Glutamatergic neuron (in vitro differentiated cells): ENCODE results near the gene CYB561D2. TPM values are rescaled to one million over a fixed set of nuclear protein-coding genes. Genes with fewer than 3 reads are reported as not detected.

Source experiments
- DNase-seq: peaks from one replicate; pipeline ENCODE4 v3.0.0; 2022
- H3K27ac Mint-ChIP-seq: one replicate; pipeline ENCODE4 v1.8.0; 2020; ENCODE audit warnings: mild to moderate bottlenecking, mixed read lengths, inconsistent platforms; ENCODE audit not compliant: unreplicated experiment
- H3K27me3 Mint-ChIP-seq: one replicate; pipeline ENCODE4 v1.8.0; 2020; ENCODE audit warnings: mild to moderate bottlenecking, moderate library complexity, mixed read lengths, inconsistent platforms; ENCODE audit not compliant: unreplicated experiment
- H3K36me3 Mint-ChIP-seq: one replicate; pipeline ENCODE4 v1.8.0; 2020; ENCODE audit warnings: mild to moderate bottlenecking, mixed read lengths, inconsistent platforms; ENCODE audit not compliant: unreplicated experiment
- H3K4me1 Mint-ChIP-seq: one replicate; pipeline ENCODE4 v1.8.0; 2020; ENCODE audit warnings: mild to moderate bottlenecking, low read depth, mixed read lengths, inconsistent platforms; ENCODE audit not compliant: unreplicated experiment
- H3K4me3 Mint-ChIP-seq: one replicate; pipeline ENCODE4 v1.8.0; 2020; ENCODE audit warnings: mild to moderate bottlenecking, mixed read lengths, inconsistent platforms; ENCODE audit not compliant: unreplicated experiment
- H3K9me3 Mint-ChIP-seq: one replicate; pipeline ENCODE4 v1.8.0; 2020; ENCODE audit warnings: mild to moderate bottlenecking, moderate library complexity, mixed read lengths, inconsistent platforms; ENCODE audit not compliant: unreplicated experiment
- CTCF ChIP-seq: fragments of 200-600 bp; sonication (generic); IDR thresholded peaks from one replicate; pipeline ENCODE4 v1.5.0; 2021; ENCODE audit not compliant: partially characterized antibody, unreplicated experiment
- total RNA-seq: library from RNA; stranded (reverse); fragmentation: NEBNext Ultra II Directional; extraction: Animal tissue kit (Norgen Biotek cat#: 25700); gene quantifications from one replicate; pipeline ENCODE4 v1.2.1, GENCODE V29; 2021; ENCODE audit not compliant: unreplicated experiment

The CYB561D2 gene
- total RNA-seq, 1 donor from 2014 or later = 12.6 TPM

- Mint-ChIP-seq H3K9me3 (peaks cover 3% of the 10 kb centered on the region), H3K4me3 (no peak overlapping the region)
These were observed 36.3 kb upstream of the CYB561D2 start for GRCh38 chr3:50314342-50314741.

GRCh38 chr3:50314816-50315215, 35.8 kb upstream of the CYB561D2 start:
- Mint-ChIP-seq H3K4me3 (no peak overlapping the region), H3K27me3 (peaks cover 9% of the 10 kb centered on the region), H3K9me3 (peaks cover 3% of the 10 kb centered on the region), H3K27ac (no peak overlapping the region), H3K36me3 (peaks cover 8% of the 10 kb centered on the region), H3K4me1 (peaks cover 5% of the 10 kb centered on the region)
- no peak for DNase-seq
- TF ChIP-seq CTCF = no peak

More at GRCh38 chr3:50314342-50314741, 36.3 kb upstream of the CYB561D2 start:
- no peak for DNase-seq
- Mint-ChIP-seq H3K4me1 (peaks cover 5% of the 10 kb centered on the region), H3K36me3 (peaks cover 12% of the 10 kb centered on the region), H3K27ac (no peak overlapping the region), H3K27me3 (peaks cover 9% of the 10 kb centered on the region)
- no peak for TF ChIP-seq CTCF

GRCh38 chr3:50316657-50317242, 33.9 kb upstream of the CYB561D2 start:
- Mint-ChIP-seq H3K9me3 (peaks cover 3% of the 10 kb centered on the region), H3K4me3 (no peak overlapping the region), H3K4me1 (peaks cover 12% of the 10 kb centered on the region), H3K27ac (no peak overlapping the region), H3K36me3 (peaks cover 6% of the 10 kb centered on the region), H3K27me3 (peaks cover 16% of the 10 kb centered on the region)
- DNase-seq = no peak
- TF ChIP-seq CTCF = no peak

- H3K27ac Mint-ChIP-seq = no peak overlapping the region
- peaks cover 16% of the 10 kb centered on the region for H3K27me3 Mint-ChIP-seq
- H3K36me3 Mint-ChIP-seq = peaks cover 6% of the 10 kb centered on the region
- H3K9me3 Mint-ChIP-seq = peaks cover 3% of the 10 kb centered on the region
- H3K4me3 Mint-ChIP-seq = peak overlapping the region; percentile 9
- no peak for TF ChIP-seq CTCF
- no peak for DNase-seq
- H3K4me1 Mint-ChIP-seq = peaks cover 12% of the 10 kb centered on the region
These were observed 33.4 kb upstream of the CYB561D2 start for GRCh38 chr3:50317300-50317699.

- Mint-ChIP-seq H3K9me3 (peaks cover 5% of the 10 kb centered on the region), H3K4me1 (peaks cover 12% of the 10 kb centered on the region), H3K27me3 (peaks cover 15% of the 10 kb centered on the region), H3K36me3 (peaks cover 6% of the 10 kb centered on the region), H3K4me3 (no peak overlapping the region), H3K27ac (no peak overlapping the region)
- no peak for TF ChIP-seq CTCF
- DNase-seq = no peak
These were observed 32.5 kb upstream of the CYB561D2 start for GRCh38 chr3:50318163-50318562.
